Stimulated activated CD8-positive, alpha-beta memory T cell treated with anti-CD3 and anti-CD28 coated beads, Interleukin-4, amount 100 ng/mL, for 4 hours (primary cell): Measurements from ENCODE around the gene MPPED1.

Experiments
- DNase-seq, 2 donors: peaks; one replicate each; pipeline ENCODE4 v3.0.0-alpha.2; 2020; ENCODE audit warnings: low read depth in 2 of 2, low spot score in 1 of 2

The MPPED1 gene, protein sequence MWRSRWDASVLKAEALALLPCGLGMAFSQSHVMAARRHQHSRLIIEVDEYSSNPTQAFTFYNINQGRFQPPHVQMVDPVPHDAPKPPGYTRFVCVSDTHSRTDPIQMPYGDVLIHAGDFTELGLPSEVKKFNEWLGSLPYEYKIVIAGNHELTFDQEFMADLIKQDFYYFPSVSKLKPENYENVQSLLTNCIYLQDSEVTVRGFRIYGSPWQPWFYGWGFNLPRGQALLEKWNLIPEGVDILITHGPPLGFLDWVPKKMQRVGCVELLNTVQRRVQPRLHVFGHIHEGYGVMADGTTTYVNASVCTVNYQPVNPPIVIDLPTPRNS

DNA sequence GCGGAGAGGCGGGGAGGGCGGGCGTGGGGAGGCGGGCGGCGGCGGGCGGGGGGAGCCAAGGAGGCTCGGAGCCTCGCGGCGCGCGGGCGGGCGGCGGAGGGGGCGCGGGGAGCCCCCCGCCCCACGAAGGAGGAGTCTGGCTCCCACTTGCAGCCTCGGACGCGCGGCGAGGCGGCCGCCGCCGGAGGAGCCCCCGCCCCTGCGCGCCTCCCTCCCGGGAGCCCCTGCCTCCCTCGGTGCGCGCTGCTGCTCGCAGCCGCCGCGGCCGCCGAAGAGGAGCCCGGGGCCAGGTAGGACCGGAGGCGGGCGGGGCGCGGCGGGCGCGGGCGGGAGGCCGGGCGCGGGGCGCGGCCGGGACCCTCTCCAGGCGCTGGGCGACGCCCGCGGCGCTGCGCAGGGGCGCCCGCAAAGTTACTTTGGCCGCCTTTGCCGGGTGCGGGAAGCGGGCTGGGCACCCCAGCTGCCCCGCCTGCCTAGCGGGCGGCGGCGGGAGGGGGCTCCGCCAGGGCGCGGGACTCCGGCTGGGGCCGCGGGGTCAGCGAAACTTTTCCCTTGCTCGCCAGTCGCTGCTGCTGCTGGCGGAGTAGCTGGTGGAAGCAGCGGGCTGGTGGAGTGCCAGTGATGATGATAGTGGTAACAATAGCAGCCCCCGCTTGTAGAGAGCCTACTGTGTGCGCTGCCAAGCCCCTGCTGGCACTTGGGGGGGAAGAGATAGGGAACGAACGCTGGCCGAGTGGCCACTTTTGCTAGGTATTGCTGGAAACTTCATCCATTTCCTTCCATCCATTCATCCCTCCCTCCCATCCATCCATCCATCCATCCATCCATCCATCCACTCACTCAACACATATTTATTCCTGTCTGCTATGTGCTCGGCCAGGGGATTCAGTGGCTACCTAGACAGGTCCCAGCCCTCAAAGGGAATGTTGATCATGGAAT is at the start of gene MPPED1:
Gene MPPED1, plus strand, starts transcription at position 146 of the 939 bp plus-strand sequence. CDS start 12,972 bp downstream, outside the sequence.
- DNase-seq, result no peak

DNA sequence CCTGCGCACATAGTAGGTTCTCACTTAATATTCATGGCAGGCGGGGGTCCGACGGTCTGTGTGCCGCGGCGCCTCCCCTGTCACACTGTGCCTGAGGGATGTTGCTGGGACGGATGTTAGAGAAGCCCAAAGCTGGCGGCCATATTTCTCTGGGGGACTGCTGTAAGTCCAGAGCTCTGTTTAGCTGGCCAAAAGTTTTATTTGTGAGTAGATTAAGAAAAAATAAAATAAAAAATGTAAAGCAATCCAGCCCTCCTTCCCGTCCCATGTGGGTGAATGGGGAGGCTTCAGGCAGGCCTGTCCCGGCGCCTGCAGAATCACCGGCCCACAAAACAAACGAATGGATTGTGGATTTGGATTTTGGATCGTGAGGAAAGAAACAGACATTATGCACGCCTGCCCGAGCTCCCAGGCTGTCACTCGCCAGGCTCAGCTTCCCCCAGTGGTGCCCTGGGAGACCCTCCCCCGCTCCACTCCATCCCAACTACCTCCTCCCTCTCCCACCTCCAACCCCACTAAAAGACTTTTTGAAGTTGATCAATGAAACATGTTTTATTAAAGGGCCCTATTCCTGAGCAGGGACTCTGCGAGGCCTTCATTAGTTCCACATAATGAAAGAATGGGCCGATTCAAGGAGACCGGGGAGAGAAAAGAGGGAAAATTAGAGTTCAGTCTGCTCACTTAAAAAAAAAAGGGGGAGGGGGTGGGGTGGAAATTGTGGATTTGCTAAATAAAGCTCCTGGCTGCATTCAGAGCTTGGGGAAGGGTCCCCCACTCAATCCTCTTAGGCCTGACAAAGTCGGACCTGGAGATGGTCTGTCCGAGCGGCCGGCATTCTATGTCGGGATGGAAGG is 48.3 kb upstream of the MPPED1 start:
- no peak for DNase-seq

DNA sequence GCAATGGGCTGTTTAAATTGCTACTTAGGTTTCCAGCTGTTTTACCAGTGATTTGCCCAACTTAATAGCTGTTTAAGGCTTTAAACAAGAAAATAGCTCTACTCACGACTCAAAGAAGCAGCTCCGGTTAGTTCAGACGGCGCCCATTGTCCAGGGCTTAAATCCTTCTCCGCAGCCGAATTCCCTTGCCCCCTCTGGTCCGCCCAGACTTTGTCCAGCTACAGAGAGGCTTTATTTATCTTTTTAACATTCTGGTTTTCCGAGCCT is 47.7 kb upstream of the MPPED1 start:
- no peak for DNase-seq

DNA sequence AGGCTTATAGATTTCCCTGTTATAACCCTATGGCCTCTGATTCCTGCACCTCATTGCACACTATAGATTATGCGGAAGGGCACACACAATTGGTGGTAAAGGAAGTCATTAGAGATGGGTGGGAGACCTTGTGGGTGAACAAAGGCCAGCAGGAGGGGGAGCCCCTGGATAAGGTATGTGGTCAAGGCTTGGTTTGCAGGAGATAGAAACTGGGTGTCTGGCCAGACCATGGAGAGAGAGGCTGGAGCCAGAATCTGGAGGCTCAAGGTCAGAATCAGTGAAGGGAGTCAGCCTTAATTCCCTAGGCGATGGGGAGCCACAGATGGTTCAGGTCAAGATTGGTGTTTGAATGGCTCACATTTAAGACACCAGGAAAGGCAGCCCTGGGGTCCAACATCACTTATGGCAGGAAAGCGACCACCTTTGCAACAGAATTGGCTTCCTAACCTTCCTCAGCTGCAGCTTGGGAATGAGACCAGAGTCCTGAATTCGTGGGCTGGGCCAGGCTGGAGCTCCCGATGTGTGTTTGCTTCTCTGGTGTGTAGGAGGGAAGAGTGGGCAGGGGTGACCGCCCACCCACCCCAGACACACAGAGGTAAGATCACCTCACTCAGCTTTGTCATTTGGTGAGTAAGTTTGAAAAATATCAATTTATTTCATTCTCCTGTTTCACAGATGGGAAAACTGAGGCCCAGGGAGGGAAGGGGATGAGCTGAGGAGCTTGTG is 45.9 kb upstream of the MPPED1 start:
- DNase-seq, result no peak

DNA sequence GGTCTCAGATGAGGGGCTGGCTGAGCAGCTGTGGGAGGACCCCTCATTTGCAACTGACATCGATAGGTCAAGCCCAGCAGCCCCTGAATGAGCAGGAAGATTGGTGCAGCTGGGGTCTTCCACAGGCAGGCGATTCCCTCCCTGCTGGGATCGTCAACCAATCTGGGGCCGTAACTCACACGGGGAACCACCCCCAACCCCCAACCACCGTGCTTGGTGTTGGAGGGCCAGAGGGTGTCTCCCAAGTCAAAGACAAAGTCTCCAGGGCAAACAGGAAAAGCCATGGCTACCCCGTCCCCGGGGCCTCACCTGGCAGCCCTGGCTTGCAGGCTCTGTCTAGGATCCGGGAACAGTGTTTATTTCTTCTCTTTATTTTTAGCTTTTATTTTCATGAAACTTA is 41.8 kb upstream of the MPPED1 start:
- DNase-seq, result no peak

DNA sequence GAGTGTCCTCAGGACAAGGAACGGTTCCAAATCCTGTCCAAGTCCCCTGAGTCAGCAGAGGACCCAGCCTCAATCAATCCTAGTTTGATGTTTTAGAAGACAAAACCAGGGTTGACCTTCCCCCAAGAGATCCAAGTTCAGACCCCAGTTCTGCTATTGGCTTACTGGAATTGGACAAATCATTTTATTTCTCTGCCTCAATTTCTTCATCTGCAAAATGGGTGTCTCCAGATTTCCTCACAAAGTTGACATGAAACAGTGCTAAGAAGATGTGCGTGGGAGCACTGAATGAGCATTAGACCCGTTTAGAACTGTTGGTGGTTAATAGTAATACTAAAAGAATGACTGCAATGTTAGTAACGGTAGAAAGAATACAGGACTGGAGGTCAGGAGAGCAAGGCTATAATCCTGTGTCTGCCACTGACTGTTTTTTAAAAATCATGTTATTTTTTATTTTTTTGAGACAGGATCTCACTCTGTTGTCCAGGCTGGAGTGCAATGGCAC is 35.8 kb upstream of the MPPED1 start:
- DNase-seq, result no peak

DNA sequence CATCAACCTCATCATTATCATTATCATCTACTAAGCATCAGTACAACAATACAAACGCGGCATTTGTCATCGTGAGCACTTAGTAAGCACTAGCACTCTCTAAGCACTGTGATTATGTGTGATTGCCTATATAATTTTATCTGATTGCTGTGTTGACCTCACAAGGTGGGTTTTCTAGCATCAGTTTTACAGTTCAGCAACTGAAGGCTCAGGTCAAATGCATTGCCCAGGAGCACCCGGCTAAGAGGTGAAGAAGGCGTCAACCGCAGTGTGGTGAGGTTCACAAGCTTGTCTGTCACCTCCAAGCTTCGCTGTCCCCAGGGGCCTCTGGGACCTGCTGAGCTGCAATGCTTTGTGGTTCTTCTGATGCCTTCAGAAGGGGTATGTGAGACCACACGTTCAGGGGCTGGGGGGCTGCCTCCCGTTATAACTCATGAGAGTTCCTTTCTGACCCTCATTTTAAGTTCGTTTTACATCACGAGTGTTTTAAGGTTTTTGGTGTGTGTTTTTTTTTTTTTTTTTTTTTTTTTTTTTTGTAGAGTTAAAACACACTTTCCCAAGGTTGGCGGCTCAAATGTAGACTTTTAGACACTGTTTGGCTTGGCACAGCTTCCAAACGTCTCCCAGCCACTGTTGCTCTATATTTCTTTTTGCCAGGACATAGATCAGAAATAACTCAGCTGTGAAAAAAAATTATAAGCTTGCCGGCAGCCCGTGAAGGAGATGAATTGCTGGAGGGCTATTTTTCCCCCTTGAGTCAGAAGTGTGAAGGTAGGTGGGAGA is 34.9 kb upstream of the MPPED1 start:
- DNase-seq, result peak in 1 of 2 donors; percentile 33

DNA sequence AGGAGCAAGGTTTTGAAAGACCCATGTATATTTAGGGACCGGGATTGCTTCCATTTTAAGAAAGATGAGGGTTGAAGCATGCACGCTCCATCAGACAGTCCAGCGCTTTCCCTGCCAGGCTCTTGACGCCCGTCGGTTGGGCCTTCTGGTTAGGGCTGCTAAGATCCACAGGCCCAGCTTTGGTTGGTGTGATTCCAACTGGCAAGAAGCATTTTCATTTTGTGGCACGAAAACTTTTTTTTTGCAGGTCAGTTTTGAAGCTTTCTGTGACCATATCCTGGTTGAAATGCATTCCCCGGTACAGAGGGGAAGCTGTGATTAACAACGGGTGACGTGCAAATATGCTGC is 34.3 kb upstream of the MPPED1 start:
- DNase-seq, result no peak

DNA sequence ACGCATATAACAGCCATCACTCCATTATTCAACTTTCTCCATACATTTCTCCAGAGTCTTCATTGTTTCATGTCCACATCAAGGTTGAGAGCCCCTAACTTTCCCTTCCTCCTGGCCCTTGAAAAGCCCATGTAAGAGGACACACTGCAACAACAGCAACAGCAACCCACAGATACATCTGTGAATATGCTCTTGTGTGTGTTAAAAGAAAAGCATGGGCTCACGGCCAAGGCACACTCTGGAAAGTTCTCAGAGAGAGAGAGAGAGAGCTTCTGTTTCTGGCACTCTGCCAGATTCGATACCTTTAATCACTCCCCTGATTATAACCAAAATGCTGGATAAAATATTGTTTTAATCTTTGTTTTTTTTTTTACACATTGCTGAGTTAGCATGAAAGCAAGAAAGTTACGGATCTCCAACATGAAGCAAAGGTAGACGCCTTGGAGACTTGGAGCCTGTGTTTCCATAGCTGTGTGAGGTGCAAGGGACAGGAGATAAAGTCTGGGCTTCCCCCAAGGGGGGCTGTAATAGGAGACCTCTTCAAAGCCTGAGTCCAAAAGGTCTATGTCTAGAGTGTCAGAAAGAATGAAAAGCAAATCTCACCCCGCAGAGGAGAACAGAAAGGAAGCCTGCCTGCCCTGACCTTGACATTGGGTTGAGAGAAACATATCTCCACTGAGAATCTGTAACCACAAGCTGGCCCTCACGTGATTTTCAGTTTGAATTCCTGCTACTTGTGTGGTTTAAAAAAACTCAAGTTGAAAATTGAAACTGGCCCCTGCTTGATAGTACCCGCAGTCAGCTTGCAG is 33.7 kb upstream of the MPPED1 start:
- DNase-seq, result no peak

DNA sequence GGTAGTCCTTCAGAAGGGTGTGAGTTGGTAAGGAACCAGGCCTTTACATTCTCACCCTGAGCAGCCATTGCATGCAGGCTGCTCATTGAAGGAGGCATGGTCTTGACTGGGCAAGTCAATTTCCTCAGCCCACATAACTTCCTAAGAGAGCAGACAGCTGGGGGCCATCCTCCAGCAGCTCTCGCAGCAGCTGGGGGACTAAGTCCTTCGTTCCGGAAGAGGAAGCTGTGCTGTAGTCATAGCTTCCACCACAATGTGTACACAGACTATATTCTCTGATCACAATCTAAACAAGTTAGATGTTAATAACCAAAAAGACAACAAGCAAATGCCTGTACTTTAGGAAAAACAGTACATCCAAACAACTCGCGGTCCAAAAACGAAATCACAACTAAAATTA is 30.1 kb upstream of the MPPED1 start:
- DNase-seq, result no peak

DNA sequence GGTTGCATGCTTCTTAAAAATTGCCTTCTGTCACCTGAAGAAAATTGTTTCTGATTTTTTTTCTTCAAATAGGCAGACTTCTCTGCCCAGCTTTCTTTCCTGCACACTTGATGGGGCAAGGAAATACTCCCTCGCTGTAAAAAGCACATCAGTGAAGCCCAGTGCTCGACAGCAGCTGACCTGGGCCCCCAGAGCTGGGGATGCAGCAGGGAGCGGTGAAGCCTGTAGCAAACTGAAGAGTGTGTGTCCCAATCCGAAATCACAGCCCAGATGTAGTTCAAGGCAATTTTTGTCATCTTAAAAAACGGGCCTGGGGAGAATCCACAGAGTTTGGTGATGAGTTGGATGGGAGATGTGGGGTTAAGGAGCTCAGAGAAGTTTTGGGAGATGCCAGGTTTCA is 27.0 kb upstream of the MPPED1 start:
- no peak for DNase-seq

DNA sequence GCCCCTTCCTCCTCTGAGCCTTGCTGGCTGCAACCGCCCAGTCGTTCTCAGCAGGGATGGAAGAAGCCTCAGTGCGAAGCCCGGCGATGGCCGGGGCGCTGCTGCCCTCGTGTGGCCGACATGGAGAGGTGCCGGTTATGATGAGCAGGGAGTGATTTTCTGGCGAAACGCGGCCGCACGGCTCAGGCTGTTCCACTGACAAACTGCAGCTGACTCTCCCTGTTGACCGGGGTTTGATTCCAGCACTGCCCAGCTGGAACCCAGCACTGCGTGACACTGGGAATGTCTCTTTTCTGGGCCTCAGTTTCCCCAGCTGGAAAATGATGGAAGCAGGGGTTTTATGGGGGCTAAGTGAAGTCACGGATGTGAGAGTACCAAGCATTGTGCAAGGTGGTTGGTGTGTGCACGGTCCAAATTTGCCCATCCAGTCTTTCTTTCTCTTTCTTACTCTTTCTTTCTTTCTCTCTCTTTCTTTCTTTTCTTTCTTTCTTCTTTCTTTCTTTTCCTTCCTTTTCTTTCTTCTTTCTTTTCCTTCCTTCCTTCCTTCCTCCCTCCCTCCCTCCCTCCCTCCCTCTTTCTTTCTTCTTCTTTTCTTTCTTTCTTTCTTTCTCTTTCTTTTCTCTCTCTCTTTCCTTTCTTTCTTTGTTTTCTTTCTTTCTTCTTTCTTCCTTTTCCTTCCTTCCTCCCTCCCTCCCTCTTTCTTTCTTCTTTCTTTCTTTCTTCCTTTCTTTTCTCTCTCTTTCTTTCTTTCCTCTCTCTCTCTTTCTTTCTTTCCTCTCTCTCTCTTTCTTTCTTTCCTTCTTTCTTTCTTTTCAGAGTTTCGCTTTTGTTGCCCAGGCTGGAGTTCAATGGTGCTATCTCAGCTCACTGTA is 25.8 kb upstream of the MPPED1 start:
- DNase-seq, result peak; percentile 28 to 49

DNA sequence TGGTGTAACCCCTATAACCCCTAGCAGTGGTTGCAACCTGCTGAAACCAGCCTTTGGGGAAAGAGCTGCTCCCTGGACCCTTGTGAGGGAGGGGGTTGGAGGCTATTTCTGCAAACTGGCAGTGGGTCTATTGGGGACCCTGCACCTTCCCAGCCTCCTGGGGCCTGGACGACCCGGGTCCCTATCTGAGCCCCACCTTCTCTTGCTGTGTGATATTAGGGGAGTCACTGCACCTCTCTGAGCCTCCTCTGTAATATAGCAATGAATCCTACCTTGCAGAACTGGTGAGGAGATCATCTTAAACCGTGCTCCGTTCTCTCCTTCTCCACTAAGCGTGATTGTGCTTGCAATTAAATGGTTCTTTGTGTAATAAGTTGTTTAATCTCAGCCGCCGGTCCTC is 24.0 kb upstream of the MPPED1 start:
- no peak for DNase-seq

DNA sequence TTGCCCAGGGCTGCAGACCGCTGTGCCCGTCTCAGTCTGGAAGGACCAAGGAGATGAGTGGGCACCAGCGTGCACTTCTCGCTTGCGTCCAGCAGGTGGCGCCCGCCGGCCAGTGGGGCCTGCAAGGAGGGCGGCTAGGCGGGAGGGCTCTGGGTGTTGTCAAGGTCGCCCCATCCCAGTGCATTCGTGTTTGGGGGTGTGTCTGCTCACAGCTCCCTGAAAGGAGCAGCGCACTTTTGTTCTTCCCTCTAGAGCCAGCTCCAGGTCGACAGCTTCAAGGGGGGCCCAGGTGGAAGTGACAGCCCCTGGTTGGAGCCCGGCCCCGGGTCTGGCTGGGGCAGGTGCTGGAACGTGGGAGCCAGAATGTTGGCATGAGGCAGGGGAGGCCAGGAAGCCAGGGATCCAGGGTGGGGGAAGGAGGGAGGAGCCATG is 23.4 kb upstream of the MPPED1 start:
- DNase-seq, result peak; percentile 45 to 50

DNA sequence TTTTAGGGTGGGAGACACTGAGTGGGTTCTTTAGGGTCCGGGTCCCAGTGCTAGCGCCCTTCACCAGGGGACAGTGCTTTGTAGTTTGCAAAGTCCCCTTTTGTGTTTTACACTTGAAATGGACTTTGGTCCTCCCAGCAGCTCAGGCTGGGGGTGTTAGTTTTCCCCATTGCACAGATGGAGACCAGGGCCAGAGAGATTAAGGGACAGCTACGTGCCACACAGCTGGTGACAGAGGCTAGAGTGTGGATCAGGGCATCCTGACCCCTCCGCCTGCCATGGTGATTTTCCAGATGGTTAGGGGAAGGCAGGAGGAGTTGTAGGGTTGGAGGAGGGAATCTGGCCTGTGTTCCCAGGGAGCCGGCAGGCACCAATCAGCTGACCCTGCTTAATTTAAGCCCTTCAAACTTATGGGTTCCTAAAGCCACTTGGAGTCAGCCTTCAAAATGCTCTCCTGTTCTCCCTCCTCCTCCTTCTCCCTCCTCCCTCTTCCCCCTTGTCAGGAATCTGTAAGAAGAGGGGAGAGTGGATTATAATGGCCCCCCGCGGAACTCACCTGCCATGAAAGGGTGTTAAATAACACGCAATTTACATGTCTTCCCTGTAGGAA is 22.5 kb upstream of the MPPED1 start:
- no peak for DNase-seq

DNA sequence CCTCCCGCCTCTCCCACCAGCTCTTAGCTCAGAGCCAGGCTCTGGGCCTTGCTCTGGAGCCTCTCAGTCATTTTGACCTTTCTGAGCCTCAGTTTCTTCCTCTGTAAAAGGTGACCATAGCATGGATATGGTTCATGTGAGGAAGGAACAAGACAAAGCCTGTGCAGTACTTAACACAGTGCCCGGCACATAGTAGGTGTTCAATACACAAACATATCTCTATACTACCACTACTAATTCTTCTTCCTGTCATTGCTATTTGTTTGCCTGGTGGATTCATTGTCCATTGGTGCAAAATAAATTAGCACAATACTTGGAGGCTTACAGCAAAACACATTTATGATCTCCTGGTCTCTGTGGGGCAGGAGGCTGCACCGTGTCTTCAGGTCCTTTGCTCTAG is 21.6 kb upstream of the MPPED1 start:
- DNase-seq, result no peak

DNA sequence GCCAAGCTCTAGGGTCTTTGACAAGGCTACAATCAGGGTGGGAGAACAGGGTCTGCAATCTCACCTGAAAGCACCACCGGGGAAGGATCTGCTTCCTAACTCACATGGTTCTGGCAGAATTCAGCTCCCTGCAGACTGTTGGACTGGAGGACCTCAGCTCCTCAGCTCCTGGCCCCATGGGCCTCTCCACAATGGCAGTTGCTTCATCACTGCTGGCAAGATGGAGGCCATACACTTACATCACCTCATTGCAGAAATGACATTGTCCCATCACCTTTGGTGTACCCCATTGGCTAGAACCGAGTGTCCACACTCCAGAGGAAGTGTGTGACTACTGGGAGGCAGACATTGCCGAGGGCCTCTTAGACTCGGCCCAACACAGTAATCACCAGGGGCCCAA is 20.9 kb upstream of the MPPED1 start:
- no peak for DNase-seq

DNA sequence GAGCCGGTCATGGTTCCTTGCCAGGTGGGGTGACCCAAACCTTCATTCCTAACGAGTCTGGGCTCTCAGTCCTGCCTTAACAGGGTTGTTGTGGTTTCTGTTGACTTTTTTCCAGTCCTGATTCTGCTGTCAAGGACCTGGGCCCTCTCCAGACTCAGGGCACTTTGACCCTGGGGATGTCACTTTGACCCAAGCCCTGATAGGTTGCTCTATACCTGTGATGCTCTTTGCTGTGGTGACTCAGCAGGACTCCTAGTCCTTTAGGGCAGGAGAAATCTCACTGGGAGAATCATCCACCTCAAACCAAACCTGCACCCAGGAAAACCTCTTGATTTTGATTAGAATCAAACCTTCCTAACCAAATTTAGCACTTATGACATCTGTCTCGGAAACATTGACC is 20.5 kb upstream of the MPPED1 start:
- no peak for DNase-seq
